Stimulated activated CD4-positive, alpha-beta T cell treated with anti-CD3 and anti-CD28 coated beads, Interleukin-12 subunit alpha, Interleukin-12 subunit beta, amount 100 ng/mL, for 4 hours (primary cell): ENCODE results near the gene NUP210.
"Not testable (repeated sequence)": the region's sequence is repeated elsewhere in the genome, so short reads cannot be mapped to it uniquely, and the experiment has no call there.

Source experiments
- DNase-seq: peaks from one replicate; pipeline ENCODE4 v3.0.0-alpha.2; 2020

Gene NUP210

DNA sequence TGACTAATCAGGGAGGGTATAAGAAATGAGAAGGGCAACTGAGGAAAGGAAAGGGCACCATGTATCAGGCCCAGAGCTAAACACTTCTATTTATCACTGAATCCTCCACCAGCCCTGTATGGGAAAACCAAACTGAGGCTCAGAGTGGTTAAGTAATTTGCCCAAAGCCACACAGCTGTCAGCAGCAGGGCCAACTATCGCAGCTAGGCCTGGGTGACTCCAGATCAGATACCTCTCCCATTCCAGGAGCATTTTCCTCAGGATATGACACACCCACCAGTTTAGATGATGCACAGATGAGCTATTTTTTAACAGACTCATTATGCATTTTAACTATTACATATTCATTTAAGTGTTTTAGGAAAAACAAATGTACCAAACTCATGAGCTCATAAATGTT is 14.5 kb downstream of the NUP210 start:
- DNase-seq, result no peak

DNA sequence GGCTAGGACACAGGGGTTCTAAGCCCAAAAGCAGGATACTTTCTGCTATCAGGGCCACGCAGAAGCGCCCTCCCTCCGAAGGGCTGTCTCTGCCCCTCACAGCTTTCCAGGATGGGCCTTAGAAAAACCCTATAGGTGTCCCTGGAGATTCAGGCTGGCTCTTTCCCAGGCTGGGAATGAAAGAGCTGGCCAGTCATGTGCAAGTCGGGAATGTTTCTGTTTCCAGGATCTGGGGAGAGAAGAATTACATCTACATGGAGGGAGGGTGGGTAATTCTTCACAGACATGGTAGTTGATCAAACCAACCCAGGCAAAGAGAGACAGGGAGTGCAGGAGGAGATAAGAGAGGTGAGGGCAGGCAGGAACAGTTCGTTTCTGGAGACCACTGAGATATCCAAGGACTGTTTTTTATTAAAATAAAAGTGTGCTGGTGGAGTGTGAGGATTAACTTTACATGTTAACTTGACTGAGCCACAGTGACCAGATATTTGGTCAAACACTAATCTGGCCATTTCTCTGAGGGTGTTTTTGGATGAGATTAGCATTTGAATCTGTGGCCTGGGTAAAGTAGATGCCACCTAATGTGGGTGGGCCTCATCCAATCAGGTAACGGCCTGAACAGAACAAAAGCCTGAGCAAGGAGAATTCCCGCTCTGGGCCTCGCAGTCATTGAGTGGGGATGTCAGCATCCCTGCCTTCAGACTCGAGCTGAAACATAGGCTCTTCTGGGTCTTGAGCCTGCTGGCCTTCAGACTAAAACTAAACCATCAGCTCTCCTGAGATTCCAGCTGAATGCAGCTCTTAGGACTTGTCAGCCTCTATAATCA is 15.3 kb downstream of the NUP210 start:
- DNase-seq, result no peak

DNA sequence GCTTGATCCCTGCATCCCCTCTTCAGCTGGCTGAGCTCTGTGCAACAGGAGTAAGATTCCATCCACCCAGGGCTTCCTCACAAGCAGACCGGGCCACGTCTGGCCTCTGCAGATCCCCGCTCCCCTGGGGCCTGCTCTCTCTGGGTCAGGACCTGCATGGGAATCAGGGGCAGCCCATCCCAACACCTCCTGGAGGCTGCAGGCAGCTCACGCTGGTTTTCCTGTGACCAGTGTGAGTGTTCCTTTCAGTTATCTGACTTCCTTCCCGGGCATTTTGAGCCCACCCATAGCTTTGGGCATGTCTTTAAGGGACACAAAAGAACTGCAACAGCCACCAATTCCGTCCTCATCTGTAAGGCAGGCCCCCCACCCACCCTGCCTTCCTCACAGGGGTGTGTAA is 16.3 kb downstream of the NUP210 start:
- DNase-seq, result no peak

DNA sequence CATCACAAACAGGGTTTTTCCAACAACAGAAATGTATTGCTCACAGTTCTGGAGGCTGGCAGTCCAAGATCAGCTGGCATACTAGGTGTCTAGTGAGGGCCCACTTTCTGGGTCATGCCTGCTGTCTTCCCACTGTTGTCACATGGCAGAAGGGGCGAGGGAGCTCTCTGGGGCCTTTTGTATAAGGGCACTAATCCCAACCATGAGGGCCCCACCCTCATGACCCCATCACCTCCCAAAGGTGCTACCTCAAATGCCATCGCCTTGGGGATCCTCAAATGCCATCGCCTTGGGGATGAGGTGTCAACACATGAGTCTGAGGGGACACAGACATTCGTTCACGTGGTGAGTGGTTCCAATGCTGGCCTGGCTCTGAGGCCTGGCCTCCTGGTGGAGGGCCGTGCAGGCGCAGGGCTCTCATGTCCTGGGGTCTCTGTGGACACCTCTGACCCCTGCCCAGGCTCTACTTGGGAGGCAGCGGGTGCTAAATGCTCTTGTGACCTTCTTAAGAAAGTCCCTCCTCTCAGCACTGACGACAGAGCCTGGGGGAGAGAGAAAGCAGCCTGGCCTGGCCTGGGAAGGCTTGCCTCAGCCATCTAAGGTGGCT is 16.8 kb downstream of the NUP210 start:
- DNase-seq, result no peak

DNA sequence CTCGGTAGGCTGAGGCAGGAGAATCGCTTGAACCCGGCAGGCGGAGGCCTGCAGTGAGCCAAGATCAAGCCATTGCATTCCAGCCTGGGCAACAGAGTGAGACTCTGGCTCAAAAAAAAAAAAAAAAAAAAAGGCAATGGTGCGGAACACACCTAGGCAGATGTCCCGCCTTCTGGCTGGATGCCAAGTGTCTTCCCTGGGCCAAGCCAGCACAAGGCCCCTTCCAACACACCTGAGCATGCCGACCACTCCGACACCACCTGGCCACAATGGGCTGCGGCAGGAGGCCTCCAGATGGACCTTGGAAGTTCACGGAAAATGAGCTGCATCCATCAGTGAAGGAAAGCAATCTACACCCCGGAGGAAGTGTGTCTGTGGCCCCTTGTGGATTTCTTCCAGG is 19.0 kb downstream of the NUP210 start:
- DNase-seq, result no peak

DNA sequence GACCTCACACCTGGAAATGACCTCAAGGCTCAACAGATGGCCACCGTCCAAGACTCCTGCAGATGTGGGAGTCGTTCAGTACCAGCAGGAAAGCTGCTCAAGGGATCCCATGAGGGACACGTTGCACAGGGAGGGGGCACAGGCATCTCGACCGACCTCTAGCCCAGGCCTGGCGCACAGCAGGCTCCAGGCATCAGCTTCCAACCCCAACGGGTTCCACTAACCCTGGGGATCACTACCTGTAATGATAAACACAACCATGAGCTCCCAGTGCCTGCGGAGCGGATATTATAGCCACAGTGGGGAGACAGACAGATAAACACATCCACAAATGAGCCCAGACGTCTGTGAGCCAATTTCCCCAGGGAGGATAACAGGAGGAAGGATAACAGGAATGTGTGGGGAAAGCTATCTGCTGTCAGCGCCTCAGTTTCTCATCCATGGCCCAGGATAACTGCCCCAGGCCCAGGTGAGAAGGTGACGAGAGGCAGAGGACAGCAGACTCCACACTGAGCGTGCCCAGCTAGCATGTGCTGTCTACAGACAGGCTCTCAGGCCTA is 19.9 kb downstream of the NUP210 start:
- no peak for DNase-seq

DNA sequence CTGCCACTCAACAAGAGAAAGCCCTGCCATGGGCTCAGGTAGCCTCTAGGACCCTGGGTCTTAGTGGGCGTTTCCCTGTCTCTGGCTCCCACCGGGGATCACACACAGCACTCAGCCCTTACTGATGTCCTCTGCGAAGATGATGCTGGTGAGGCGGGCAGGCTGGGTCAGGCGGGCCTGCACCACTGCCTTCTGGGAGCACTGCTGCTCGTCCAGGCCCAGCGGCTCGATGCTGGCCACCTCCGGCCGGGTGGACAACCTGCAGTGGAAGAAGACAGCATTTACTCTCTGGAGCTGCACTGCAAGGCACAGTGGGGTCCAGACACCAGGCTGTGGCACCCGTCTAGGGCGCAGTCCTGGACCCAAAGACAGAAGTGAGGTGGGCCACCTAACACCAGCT is 20.5 kb downstream of the NUP210 start:
- DNase-seq, result no peak

DNA sequence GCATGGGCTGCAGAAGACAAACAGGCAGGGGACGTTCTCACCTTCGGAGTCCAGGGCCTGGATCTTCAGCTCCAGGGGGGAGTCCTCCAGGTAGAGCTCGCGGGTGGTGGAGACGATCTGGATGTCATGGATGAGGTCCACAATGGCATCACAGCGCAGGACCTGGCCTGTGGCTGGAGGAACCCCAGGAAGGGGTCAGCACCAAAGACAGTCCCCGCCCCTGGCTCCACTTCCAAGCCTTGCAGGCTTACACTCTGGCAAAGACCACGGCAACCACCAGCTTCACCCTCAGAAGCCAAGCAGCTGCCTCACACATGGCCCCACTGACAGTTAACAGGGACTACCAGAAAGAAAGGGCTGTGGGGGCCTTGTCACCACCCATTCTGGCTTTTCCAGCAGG is 22.8 kb downstream of the NUP210 start:
- DNase-seq, result no peak

DNA sequence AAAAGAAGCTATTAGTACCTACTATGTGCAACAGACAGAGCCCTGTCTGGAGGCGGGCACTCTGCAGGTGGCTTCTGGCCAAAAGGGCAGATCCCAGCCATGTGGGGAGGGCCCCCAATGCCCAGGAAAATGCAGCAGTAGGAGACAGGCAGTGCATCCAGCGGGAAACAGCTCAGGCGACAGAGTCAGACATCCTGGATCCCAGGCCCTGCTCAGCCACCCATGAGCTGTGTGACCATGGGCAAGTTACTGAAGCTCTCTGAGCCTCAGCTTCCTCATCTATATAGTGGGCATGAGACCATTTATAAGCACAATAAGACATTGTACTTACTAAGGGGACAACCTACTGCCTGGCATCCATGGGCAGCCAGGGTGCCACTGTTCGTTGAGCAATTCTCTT is 25.8 kb downstream of the NUP210 start:
- DNase-seq, result no peak

DNA sequence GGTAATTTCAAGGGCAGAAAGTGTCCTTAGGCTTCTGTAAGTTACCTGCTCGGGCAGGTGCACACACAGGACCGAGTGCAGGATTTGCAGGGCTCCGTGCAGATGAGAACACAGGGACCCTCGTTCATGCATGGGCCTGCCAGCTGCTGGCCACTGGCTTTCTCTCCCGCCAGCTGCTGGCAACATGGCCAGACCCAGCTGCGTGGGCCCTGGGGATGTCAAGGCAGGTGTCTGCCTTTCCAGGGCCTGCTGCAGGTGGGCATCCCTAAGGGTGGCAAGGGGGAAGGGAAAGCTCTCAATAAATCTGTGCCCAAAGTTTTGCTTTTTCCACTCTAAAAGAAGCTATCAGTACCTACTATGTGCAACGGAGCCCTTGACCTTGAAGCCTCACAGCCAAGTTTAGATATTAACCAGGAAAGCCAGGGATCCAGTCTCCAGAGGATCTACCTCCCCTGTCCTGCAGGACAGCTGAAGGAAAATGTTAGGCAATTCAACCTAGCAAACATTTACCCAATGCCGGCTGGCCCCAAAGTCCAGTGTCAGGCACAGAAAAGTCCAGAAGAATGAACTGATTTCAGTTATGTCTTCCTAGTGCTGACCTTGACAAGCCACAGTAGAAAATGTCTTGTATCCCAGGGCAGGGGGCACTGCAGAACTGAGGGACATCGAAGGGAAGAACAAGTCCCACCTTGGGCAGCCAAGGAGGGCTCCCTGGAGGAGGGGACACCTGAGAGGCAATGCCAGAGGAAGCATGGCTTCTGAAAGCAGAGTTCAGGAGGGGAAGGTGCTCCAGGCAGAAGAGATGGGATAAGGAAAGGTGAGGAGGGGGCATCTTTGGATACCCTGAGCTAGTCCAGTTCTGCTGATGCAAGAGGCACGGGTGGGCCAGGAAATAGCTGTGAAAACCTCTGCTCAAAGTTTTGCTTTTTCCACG is 26.4 kb downstream of the NUP210 start:
- DNase-seq, result no peak

DNA sequence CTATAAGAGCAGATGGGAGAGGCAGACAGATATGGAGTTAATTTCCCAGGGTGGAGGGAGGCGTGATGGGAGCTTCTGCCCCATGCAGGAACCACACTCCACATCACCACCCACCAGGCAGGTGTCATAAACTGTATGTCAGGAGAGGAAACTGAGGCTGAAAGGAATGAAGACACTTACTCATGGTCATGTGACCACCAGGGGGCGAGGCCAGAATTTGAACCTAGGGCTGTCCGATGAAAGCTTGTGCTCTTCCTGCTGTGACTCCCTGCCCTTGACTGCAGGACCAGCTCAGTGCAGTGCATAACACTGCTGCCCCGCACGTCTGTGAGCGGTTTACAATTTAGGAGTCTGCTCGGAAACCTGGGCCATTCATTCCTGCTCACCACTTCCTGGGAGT is 28.8 kb downstream of the NUP210 start:
- no peak for DNase-seq

DNA sequence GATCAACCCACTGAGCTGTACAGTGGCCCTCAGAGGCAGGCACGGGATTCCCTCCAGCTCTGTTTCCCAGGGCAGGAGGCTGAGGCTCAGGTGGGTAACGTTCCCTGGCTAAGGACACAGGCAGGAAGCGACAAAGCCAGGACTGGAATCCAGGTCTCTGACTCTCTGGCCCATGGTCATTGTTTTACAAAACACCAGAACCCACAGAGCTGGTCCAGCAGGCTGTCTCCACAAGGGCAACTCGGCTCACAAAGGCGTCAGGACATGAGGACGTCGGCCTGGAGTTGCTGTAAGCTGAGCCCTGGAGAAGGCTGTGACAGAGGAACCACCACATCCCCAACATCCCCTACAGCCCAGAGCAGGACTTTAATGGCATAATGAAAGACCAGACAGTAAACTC is 30.7 kb downstream of the NUP210 start:
- DNase-seq, result no peak

DNA sequence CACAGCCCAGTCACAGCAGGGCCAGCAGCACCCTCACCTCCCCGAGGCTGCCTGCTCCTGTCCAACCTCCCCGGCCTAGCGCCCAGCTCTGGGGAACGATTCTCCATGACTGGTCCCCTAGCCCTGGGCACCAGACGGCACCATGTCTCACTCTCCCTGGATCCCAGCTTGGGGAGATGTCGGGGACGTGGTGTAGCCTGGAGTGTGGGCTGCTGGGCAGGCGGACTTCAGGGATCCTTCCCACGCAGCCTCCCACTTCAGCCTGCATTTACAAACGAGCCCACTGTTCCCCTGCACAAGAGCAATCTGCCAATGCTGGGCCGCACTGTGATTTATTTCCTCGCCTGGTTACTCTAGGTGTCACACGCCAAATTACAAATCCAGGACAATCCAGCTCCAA is 31.3 kb downstream of the NUP210 start:
- DNase-seq, result no peak

DNA sequence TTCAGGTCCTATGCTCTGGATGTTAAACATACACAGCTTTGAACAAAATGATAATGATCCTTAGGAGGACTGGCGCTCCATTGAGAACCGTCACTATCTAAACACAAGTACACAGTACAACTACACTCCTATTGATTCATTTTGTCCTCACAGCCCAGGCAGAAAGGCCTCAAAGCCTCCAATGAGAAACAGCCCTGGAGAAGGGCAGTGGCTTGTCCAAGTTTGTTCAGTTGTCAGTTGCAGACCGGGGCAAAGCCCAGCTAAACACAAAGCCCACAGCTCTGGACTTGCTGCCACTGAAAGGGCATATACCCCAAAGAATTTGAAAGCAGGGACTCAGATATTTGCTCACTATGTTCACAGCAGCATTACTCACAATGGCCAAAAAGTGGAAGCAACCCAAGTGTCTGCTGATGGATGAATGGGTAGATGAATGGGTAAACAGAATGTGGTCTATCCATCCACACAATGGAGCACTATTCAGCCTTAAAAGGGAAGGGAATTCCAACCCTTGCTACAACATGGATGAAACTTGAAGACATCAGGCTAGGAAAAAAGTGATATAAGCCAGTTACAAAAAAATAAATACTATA is 34.7 kb downstream of the NUP210 start:
- no peak for DNase-seq

DNA sequence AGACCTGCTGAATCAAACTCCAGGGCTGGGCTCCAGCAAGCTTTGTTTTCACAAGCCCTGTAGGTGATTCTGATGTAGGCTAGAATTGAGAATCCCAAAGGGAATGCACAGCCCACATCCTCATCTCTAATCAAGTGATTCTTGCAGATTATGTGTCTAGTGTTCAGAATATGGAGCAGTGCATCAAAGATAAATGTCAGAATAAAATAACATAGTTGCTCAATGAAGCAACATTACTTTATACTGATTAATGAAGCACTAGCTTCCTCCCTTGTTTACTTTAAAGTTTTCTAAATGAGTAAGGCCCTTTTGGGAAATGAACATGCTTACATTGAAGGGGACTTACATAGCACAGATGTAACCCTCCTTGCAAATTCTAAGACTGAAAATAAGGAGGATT is 39.2 kb downstream of the NUP210 start:
- no peak for DNase-seq

DNA sequence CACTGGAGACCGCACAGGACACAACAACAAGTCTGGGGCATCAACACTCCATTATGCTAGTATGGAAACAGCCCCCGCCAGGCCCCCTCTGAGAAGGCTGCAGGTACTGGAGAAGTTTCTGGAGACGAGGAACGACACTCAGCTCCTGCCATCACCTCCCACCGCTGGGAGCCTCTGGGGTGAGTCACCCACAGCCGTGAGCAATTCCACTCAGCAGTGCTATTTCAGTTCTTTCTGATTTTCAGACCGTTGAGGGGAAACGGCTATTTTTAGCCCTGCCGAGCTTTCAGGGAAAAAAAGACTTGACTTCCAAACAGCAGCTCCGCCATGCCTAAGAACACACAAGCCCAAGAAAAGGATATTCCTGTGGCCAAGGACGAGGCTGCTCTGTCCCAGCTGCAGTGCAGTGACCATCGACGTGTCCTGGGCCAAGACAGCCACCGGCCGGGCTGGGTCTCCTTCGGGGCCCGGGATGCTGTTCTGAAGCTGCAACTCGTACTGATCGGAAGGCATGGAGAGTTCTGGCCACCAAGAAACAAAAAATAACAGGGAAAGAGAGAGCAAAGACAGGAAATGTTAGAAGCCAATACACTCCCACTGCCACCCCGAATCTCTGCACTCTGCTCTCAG is 40.8 kb downstream of the NUP210 start:
- DNase-seq, result no peak

DNA sequence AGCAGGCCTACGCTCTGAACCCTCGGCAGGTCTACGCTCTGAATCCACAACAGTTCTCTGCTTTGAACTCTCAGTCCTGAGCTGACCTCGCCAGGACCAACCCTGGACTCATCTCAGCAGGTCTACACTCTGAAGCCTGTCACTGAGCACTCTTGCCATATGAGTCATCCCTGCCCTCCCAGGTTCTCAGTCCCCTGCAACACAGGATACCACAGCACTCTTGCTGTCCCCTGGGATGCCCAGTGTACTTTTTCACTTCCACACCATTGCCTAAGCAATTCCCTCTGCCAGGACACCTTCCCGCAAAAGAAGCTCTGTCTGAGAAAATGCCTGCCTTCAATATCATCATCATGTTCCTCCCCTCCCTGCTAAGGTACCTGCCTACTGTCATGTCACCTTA is 42.0 kb downstream of the NUP210 start:
- DNase-seq, result no peak

DNA sequence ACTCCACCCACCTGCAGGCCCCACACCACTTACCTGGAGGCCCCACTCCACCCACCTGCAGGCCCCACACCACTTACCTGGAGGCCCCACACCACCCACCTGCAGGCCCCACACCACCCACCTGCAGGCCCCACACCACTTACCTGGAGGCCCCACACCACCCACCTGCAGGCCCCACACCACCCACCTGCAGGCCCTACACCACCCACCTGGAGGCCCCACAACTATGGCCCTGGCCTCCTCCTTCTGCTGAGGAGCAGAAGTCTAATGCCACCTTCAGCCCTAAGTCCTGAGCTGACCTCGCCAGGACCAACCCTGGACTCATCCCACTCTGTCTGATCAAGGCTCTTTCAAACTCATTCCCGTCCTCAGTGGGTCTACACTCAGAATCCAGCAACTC is 42.4 kb downstream of the NUP210 start:
- DNase-seq, result not testable (repeated sequence)

DNA sequence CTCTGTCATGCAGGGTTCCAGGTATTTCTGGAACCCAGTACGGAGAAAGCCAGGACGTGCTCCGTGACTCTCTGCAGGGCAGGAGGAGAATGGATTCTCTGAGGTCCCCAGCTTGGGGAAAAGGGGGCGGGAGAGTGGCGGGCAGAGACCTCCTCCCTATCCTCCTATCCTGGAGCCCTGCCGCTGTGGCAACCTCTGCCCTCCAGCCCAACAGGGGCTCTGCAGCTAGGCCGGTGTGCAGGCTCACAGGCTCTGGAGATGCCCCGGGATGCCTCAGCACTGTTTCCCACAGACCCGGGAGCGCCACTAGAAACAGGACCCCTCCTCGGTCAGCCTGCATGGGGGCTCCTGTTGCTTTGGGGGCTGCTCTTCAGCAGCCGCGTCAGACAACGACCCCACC is 43.1 kb downstream of the NUP210 start:
- DNase-seq, result no peak

DNA sequence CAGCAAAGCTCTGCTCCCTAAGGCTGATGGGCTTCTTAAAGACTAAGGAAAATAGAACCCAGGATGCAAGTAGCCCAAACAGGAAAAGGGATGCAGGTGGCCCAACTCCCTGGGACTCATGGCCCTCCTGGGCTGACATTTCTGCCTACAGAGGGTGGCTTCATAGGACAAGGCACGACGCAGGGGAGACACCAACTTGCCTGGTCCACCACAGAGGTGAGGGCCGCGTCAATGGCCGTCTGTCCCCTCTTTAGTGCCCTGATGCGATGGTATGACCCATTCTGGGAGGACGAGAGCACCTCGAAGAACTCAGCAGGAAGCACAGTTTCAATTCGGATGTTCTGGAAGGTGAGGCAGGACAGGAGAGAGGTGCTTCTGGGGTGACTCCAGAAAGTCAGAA is 44.0 kb downstream of the NUP210 start:
- no peak for DNase-seq

DNA sequence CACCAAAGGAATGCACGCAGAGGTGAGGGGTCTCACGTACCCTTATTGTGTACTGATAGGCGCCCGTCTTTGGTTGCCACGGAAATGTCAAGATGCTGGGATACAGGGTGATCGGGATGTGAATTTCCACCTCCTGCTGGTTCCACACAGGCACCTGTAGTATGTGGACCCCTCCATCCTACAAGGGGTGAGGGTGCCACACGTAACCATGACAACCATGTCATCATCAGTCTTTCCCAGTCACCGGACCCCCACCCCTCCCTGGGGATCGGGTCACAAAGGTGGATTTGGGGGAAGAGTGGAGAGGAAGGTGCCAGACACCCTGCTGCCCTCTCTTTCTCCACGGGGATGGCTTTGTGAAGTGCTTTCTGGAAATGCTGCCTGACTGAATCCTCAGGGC is 44.7 kb downstream of the NUP210 start:
- DNase-seq, result no peak

DNA sequence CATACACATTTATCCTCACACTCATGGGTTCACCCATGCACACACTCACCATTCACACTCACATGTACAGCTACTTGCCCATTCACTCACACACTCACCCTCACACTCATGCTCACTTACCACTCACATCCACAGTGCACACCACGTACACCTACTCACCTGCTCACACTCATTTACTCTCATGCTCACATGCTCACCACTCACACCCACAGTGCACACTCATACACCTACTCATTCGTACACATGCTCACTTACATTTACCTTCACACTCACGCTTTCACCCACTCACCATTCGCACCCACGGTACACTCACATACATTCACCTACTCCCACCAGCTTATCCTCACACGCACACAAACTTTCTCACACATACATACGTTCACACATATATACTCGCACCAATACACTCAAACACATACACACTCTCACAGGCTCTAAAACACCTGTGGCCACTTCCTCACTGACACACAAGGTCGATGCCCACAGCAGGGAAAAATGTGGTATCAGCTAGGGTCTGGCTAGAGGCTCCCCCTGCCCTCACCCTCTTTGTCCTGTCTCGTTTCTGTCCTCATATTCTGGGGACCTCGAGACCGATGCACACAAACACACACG is 46.0 kb downstream of the NUP210 start:
- no peak for DNase-seq
